ACC112 (cell line): ENCODE measurements around the gene CA9.

ENCODE experiments used
- H2AFZ ChIP-seq: fragments of 200-600 bp; sonication (generic); one replicate; pipeline ENCODE4 v1.6.0; 2017; ENCODE audit warnings: antibody characterized with exemption, low read length; ENCODE audit not compliant: unreplicated experiment
- H3K27ac ChIP-seq: fragments of 200-600 bp; sonication (generic); 2 replicates; pipeline ENCODE4 v1.5.1; 2014; ENCODE audit warnings: low read depth, mild to moderate bottlenecking, antibody characterized with exemption, low read length, moderate library complexity
- H3K27me3 ChIP-seq: fragments of 200-600 bp; sonication (generic); 2 replicates; pipeline ENCODE4 v1.6.1; 2014; ENCODE audit warnings: mild to moderate bottlenecking, antibody characterized with exemption, low read length, moderate library complexity, mixed read lengths; ENCODE audit not compliant: insufficient read depth
- H3K36me3 ChIP-seq: fragments of 200-600 bp; sonication (generic); 2 replicates; pipeline ENCODE4 v1.6.1; 2016; ENCODE audit warnings: mild to moderate bottlenecking, antibody characterized with exemption, low read length, moderate library complexity, mixed read lengths; ENCODE audit not compliant: insufficient read depth
- H3K4me1 ChIP-seq: fragments of 200-600 bp; sonication (generic); one replicate; pipeline ENCODE4 v1.6.1; 2016; ENCODE audit warnings: low read length, mixed read lengths; ENCODE audit not compliant: insufficient read depth, unreplicated experiment, control insufficient read depth
- H3K4me3 ChIP-seq: fragments of 200-600 bp; sonication (generic); 2 replicates; pipeline ENCODE4 v1.5.1; 2014; ENCODE audit warnings: mild to moderate bottlenecking, low read depth, low read length
- H3K79me2 ChIP-seq: fragments of 200-600 bp; sonication (generic); one replicate; pipeline ENCODE4 v1.6.0; 2016; ENCODE audit warnings: low read length; ENCODE audit not compliant: control insufficient read depth, unreplicated experiment, insufficient read depth

The CA9 gene

DNA sequence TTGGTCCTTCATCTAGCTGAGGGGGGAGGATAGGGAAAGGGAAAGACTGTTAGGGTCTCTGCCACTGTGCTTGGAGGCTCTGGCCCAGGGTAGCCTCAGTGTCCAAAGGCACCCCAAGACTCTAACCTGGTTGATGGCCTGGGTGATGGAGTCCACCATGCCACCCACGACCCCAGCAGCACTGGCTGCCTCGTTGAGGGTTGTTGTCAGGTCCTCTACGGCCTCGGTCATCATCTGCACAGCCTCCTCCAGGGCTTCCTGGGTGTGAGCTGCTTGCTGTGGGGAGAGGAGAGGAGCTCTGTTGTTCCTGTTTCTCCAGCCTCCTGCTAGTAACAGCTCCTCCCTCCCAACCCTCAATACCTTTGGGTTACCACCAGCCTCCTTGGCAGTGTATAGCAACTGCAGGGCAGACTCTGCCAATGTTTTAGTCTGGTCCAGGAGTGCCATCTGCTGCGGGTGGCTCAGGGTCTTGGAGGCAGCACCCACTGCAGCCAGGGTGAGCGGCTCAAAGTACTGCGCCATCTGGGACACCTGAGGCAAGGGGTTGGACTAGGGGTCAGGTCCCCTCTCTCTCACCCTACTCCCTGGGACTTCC, 32.2 kb downstream of the CA9 start:
- Histone ChIP-seq H2AFZ (no peak overlapping the region), H3K27me3 (no peaks in the 10 kb centered on the region), H3K27ac (no peak overlapping the region), H3K4me1 (no peaks in the 10 kb centered on the region), H3K36me3 (peaks cover 43% of the 10 kb centered on the region), H3K79me2 (no peaks in the 10 kb centered on the region), H3K4me3 (no peak overlapping the region)

DNA sequence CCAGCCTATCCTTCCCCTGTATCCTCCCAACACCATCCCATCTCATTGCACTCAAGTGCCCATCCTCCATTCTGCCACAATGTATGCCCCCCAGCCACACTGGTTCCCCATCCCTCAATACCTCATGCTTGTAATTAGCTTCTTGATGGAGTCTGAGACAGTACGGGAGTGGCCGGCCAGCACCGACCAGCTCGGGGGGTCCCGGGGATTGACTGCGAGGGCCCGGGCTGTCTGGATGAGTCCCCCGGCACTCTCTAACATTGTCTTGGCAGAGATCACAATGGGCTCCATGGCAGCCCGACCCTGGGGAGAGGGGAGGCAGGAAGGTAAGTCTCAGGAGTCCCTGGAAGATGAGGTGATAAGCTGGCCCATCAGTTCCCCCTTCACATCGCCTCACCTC, 33.2 kb downstream of the CA9 start:
- Histone ChIP-seq H3K36me3 (peaks cover 46% of the 10 kb centered on the region), H3K27ac (no peak overlapping the region), H2AFZ (no peak overlapping the region), H3K4me3 (no peak overlapping the region), H3K27me3 (no peaks in the 10 kb centered on the region), H3K4me1 (no peaks in the 10 kb centered on the region), H3K79me2 (no peaks in the 10 kb centered on the region)

DNA sequence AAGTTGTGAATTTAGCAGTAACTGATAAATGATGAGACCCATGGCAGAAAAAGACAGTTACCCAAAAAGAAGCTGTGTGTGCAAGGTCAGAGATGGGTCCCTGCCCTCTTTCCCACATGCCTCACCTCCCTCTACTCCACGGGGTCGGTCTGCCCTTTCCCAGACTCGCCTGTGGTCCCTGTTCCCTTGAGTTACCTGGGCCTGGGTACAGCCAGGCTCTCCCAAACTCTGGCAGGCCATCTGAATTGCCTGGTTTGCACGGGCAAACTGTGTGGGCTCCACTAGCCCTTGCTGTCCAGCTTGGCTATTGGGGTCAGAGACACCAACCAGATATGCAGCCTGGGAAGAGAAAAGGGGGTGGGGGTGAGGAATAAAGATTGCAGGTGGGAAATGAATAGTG, 34.4 kb downstream of the CA9 start:
- H3K36me3 ChIP-seq = peaks cover 47% of the 10 kb centered on the region
- H3K27me3 ChIP-seq = no peaks in the 10 kb centered on the region
- H3K27ac ChIP-seq = no peak overlapping the region
- H3K4me3 ChIP-seq = no peak overlapping the region
- no peaks in the 10 kb centered on the region for H3K79me2 ChIP-seq
- H3K4me1 ChIP-seq = no peaks in the 10 kb centered on the region
- H2AFZ ChIP-seq = no peak overlapping the region

DNA sequence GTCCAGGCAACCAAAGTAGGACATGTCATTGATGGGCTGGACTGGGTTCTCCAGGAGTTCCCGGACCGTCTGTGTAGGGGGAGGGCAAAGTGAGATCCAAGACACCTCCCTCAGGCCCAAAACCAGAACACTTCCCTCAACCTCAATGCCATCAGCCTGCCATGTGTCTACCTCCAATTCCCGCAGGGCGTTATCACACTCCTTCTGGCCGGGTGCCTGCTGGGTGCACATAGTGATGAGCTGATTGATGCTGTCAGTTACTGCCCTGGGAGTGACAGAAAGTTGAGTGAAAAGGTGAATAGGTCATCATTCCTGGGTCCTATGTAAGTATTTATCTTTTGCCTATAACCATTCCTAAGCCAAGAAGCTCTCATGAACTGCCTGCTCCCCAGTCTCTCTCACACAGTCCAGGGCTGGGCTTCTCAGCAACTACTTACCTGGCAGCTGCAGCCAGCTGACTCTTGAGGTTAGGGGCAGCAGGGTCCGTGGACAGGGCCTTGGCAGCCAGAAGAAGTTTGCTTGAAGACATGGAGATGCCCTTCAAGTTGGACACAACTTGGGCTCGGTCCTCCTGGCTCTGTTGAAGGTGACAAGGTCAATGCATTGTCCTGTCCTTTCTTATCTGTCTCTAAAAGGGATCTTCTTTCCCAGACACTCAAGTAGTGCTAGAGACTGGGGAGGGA, 37.2 kb downstream of the CA9 start:
- Histone ChIP-seq H3K79me2 (no peaks in the 10 kb centered on the region), H3K27ac (no peak overlapping the region), H2AFZ (no peak overlapping the region), H3K27me3 (no peaks in the 10 kb centered on the region), H3K36me3 (peaks cover 45% of the 10 kb centered on the region), H3K4me1 (no peaks in the 10 kb centered on the region), H3K4me3 (no peak overlapping the region)

DNA sequence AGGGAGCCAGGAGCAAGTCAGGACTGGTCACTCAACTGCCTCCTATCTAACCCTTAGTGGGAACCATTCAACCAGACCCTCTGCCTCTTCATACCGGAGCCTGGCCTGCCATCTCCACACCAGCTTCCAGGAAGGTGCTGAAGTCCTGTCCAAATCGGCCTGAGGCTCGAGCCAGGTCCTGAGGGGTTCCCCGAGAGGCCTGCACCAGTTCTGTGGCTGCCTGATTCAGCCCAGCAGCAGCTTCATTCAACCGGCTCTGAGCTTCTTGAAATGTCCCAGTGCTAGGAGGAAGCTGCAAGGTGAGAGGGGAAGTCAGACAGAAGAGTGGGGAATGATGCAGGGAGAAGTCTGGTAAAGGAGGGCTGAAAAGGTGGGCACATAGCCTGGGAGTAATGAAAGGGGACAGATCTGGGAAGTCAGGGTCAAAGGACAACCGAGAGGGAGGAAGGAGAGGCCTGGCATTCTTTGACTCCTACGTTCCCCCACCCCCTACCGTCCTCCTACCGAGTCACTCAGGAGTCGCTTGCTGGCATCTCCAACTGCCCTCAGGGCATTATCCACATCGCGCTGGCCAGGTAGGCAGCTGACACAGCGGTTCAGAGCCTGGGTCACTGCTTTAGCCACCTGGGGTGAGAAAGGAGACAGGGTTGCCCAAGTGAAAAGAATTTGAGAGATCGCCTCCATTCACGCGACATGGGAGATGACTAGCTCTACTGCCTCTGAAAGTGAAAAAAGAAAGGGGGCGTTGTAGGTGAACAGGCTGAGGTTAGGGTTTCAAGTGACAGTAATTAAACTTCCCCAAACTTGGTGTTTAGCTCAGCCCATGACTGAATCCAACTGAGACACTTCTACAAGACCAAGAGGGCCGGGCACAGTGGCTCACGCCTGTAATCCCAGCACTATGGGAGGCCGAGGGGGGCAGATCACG, 38.0 kb downstream of the CA9 start:
- no peaks in the 10 kb centered on the region for H3K4me1 ChIP-seq
- H2AFZ ChIP-seq = no peak overlapping the region
- H3K36me3 ChIP-seq = peaks cover 45% of the 10 kb centered on the region
- no peak overlapping the region for H3K4me3 ChIP-seq
- H3K27ac ChIP-seq = no peak overlapping the region
- H3K27me3 ChIP-seq = no peaks in the 10 kb centered on the region
- H3K79me2 ChIP-seq = no peaks in the 10 kb centered on the region

DNA sequence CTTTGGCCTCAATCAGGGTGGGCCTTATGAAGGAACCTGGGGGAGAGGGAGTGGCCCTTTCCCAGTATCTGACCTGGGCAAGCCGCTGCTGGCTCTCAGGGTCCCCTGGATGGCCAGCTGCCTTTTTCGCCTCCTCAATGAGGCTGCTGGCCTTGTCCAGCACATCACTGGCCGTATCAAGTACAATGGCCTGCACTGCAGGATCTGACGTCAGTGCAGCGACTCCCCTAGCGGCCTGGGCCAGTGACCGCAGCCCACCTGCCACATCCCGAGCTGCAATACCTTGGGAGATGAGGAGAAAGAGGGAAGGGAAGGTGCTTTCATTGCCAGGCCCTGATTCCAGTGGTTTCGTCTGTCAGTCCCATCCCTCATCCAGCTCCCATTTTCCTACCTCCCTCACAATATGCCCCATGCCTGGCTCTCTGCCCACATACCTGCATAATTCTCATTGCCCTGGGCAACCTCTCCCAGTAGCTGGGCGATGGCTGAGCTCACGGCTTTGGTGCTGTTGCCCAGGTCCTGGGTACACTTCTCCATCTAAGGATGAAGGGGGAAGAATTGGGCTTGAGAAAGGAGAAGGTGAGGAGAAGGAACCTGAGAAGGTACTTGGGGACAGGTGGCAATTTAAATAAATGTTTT, 39.2 kb downstream of the CA9 start:
- H3K4me3 ChIP-seq = no peak overlapping the region
- no peaks in the 10 kb centered on the region for H3K27me3 ChIP-seq
- no peak overlapping the region for H3K27ac ChIP-seq
- H3K36me3 ChIP-seq = peaks cover 56% of the 10 kb centered on the region
- H3K79me2 ChIP-seq = peaks cover 3% of the 10 kb centered on the region
- H3K4me1 ChIP-seq = no peaks in the 10 kb centered on the region
- no peak overlapping the region for H2AFZ ChIP-seq

DNA sequence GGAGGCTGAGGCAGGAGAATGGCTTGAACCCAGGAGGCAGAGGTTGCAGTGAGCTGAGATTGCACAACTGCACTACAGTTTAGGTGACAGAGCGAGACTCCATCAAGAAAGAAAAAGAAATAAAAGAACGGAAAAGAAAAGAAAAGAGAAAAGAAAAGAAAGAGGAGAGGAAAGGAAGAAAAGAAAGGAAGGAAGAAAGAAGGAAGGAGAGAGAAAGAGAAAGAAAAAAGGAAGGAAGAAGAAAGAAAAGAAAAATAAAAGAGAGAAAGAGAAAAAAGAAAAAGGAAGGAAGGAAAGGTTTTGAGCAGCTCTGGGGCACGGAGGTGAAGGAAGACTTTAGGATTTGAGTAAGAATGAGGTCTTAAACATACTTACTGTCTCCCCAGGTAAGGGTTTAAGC, 39.9 kb downstream of the CA9 start:
- H3K4me1 ChIP-seq = no peaks in the 10 kb centered on the region
- no peak overlapping the region for H2AFZ ChIP-seq
- peaks cover 59% of the 10 kb centered on the region for H3K36me3 ChIP-seq
- H3K4me3 ChIP-seq = no peak overlapping the region
- H3K27ac ChIP-seq = no peak overlapping the region
- H3K79me2 ChIP-seq = peaks cover 3% of the 10 kb centered on the region
- H3K27me3 ChIP-seq = no peaks in the 10 kb centered on the region

DNA sequence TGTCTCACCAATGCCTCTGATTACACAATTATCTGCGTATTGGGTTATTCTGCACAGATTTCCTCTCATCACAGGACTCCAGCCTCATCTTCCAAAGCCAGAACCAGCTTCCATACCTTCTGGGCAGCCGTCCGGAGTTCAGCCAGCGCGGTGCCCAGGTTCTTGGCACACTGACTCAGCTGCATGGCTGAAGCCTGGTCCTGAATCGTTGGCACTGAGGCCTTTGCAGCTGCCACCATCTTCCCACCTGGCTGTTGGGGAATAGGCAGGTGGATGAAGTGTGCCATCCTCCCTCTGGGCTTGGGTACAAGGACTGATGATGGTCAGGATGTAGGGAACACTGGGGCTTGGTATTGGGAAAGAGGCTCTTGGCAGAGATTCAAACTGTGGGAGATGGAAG, 40.4 kb downstream of the CA9 start:
- H3K4me3 ChIP-seq = no peak overlapping the region
- no peak overlapping the region for H3K27ac ChIP-seq
- H3K36me3 ChIP-seq = peaks cover 58% of the 10 kb centered on the region; the same call in 1 of the 2 replicates

DNA sequence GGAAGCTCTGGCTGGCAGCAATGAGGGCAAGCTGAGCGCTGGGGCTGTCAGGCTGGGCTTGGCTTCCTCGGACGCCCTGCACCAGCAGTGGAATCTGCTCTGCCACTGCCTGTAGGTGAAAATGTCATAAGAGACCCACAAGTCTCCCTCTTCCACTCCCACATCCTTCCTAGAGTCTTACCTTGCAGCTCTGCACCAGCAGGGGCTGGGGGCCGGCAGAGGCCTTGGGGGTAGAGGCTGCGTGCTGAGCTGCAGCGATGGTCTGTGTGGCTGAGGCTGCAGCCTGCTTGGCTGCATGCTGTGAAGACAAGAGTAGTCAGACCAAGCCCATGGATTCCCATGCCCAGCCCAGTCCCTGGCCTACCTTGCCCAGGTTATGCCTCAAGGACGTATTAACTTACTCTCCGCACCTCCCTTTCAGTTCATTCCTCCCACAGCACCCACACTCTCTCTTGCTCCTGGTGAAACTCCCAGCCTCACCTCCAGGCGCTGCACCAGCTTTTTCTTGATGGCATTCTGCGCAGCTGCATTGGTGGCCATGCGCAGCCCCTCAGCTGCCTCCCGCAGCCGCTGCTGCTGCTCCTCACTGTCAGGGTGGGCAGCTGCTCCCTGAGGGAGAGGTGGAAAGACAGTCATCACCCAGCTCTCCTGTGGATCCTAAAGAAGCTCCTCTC, 41.0 kb downstream of the CA9 start:
- H3K27me3 ChIP-seq = no peaks in the 10 kb centered on the region
- no peaks in the 10 kb centered on the region for H3K4me1 ChIP-seq
- H3K4me3 ChIP-seq = no peak overlapping the region
- no peak overlapping the region for H3K27ac ChIP-seq
- peaks cover 60% of the 10 kb centered on the region; the same call in 1 of the 2 replicates for H3K36me3 ChIP-seq
- H2AFZ ChIP-seq = no peak overlapping the region
- peaks cover 6% of the 10 kb centered on the region for H3K79me2 ChIP-seq

More for the DNA sequence above, 40.4 kb downstream of the CA9 start:
- no peaks in the 10 kb centered on the region for H3K27me3 ChIP-seq
- no peaks in the 10 kb centered on the region for H3K4me1 ChIP-seq
- peaks cover 6% of the 10 kb centered on the region for H3K79me2 ChIP-seq
- H2AFZ ChIP-seq = no peak overlapping the region

DNA sequence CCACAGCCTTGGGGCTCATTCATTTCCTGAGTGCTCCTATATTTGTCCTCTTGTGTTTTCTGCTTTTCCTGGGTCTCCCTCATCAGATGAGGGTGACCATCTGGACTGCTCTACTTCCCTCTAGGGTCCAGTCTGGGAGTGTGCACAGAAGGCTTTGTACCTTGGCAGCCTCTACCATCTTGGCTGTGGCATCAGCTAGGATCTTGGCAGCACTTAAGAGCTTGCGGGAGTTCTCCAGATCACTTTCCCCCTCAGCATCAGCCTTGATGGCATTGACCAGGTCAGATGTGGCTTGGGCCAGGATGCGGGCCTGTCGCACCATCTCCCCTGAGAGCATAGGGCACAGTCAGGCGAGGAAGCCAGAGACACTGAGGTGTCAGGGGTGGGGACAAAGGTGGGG, 42.5 kb downstream of the CA9 start:
- no peak overlapping the region for H3K4me3 ChIP-seq
- no peak overlapping the region for H2AFZ ChIP-seq
- no peaks in the 10 kb centered on the region for H3K27me3 ChIP-seq
- peaks cover 64% of the 10 kb centered on the region for H3K36me3 ChIP-seq
- no peaks in the 10 kb centered on the region for H3K4me1 ChIP-seq
- H3K79me2 ChIP-seq = peaks cover 6% of the 10 kb centered on the region
- H3K27ac ChIP-seq = no peak overlapping the region
